AG04450 (cell line): ENCODE measurements around the gene KCNH4. TPM values are rescaled to one million over a fixed set of nuclear protein-coding genes. Genes with fewer than 3 reads are reported as not detected.

Source experiments
- CTCF ChIA-PET: fragments of 300-600, 350-600 bp; formaldehyde crosslinking; extraction: SDS; loops from one replicate; lab custom pipeline; 2022; ENCODE audit warnings: antibody characterized with exemption, inconsistent platforms; lab: Charles Lee
- POLR2A ChIA-PET: fragments of 350-600 bp; formaldehyde crosslinking; extraction: SDS; loops from one replicate; lab custom pipeline; 2021; ENCODE audit warnings: antibody characterized with exemption, inconsistent platforms; lab: Yijun Ruan, JAX
- DNase-seq: peaks from one replicate; pipeline ENCODE4 v3.0.0-alpha.2; 2011; ENCODE audit warnings: low read depth, low spot score
- H3K27ac ChIP-seq: one replicate; pipeline ENCODE4 v1.5.1; 2012; ENCODE audit warnings: low read depth, low read length, control low read depth
- H3K27me3 ChIP-seq: one replicate; pipeline ENCODE4 v1.6.0; 2012; ENCODE audit warnings: low read length; ENCODE audit not compliant: control insufficient read depth, insufficient read depth
- H3K4me3 ChIP-seq: 2 replicates; pipeline ENCODE4 v1.5.1; 2011; ENCODE audit warnings: mild to moderate bottlenecking, low read depth, low read length, control low read depth
- H3K9me3 ChIP-seq: 2 replicates; pipeline ENCODE4 v1.5.1; 2012; ENCODE audit warnings: low read length; ENCODE audit not compliant: control insufficient read depth, insufficient read depth
- CTCF ChIP-seq: IDR thresholded peaks from 2 replicates; pipeline ENCODE4 v1.5.1; 2011; ENCODE audit warnings: low read depth, low read length, control low read depth, inconsistent platforms
- polyA plus RNA-seq: library from polyadenylated mRNA; depleted of rRNA; stranded (reverse); fragments of >200 nt; gene quantifications from 2 replicates; pipeline ENCODE4 v1.2.3, GENCODE V29; 2011

KCNH4 gene
- polyA plus RNA-seq, 1 experiment, result 0.01 TPM

- ChIA-PET CTCF (interaction anchor here (0.6 kb wide), 3 partner anchors 88 to 158 kb away, joined by 3 to 5 read pairs (median 4); partner anchors contain the start of gene NKIRAS2), POLR2A (interaction anchor here (0.6 to 1.0 kb wide), 2 partner anchors 16 to 101 kb away, joined by 4 read pairs; partner anchors contain the start of gene NKIRAS2)
Measured at GRCh38 chr17:42120770-42121769, 59.9 kb downstream of the KCNH4 start, which contains the start of gene KAT2A. KAT2A (minus strand) TSS chr17:42121367; CDS start chr17:42121304, 63 bp downstream.

GRCh38 chr17:42120161-42120769, 60.7 kb downstream of the KCNH4 start:
- ChIA-PET POLR2A (interaction anchor here (0.6 to 1.0 kb wide), 2 partner anchors 16 to 100 kb away, joined by 4 read pairs; partner anchors contain the start of gene NKIRAS2), CTCF (interaction anchor here (0.6 kb wide), 2 partner anchors 100 to 158 kb away, joined by 4 to 5 read pairs; partner anchors contain the start of gene NKIRAS2)
- Histone ChIP-seq H3K4me3 (peak overlapping the region; percentile 61), H3K9me3 (no peaks in the 10 kb centered on the region; the same call in 1 of the 2 replicates), H3K27me3 (no peaks in the 10 kb centered on the region), H3K27ac (no peak overlapping the region)
- DNase-seq, result no peak
- no peak for TF ChIP-seq CTCF

More at GRCh38 chr17:42120770-42121769, 59.9 kb downstream of the KCNH4 start, which contains the start of gene KAT2A:
- no peak for TF ChIP-seq CTCF
- H3K27ac ChIP-seq, result no peak within 1 kb of the TSS
- H3K27me3 ChIP-seq, result no peaks in the 10 kb centered on the region
- H3K9me3 ChIP-seq, result no peaks in the 10 kb centered on the region; the same call in 1 of the 2 replicates
- no peak for DNase-seq
- H3K4me3 ChIP-seq, result peak within 1 kb of the TSS; percentile 61

- POLR2A ChIA-PET, result no interaction called here
Measured at GRCh38 chr17:42119301-42119700, 61.6 kb downstream of the KCNH4 start.

GRCh38 chr17:42118545-42118944, 62.4 kb downstream of the KCNH4 start:
- H3K9me3 ChIP-seq, result no peaks in the 10 kb centered on the region; the same call in 1 of the 2 replicates
- H3K27ac ChIP-seq, result no peak overlapping the region
- POLR2A ChIA-PET, result interaction anchor here (0.7 kb wide), 1 partner anchor 249 kb away, joined by 15 read pairs; no protein-coding TSS in a partner anchor
- CTCF ChIA-PET, result interaction anchor here (0.7 to 3.3 kb wide), 6 partner anchors 53 to 156 kb away, joined by 3 to 19 read pairs (median 4); no protein-coding TSS in a partner anchor
- H3K27me3 ChIP-seq, result no peaks in the 10 kb centered on the region
- DNase-seq, result no peak
- peak; percentile 51 for TF ChIP-seq CTCF
- no peak overlapping the region for H3K4me3 ChIP-seq

More at GRCh38 chr17:42119301-42119700, 61.6 kb downstream of the KCNH4 start:
- Histone ChIP-seq H3K27ac (no peak overlapping the region), H3K4me3 (no peak overlapping the region), H3K9me3 (no peaks in the 10 kb centered on the region; the same call in 1 of the 2 replicates), H3K27me3 (no peaks in the 10 kb centered on the region)
- no peak for DNase-seq
- TF ChIP-seq CTCF, result no peak
- CTCF ChIA-PET, result interaction anchor here (1.0 to 3.3 kb wide), 3 partner anchors 94 to 157 kb away, joined by 5 to 19 read pairs (median 10); no protein-coding TSS in a partner anchor
